ENCODE measurements around the gene ZMPSTE24. TPM values are rescaled to one million over a fixed set of nuclear protein-coding genes. Genes with fewer than 3 reads are reported as not detected.
A peak's percentile ranks its signal among the peaks of the same experiment; 100 is the strongest.
"Not testable (repeated sequence)": the region's sequence is repeated elsewhere in the genome, so short reads cannot be mapped to it uniquely, and the experiment has no call there.

ZMPSTE24 gene
- total RNA-seq (10 to 100 TPM; 24.5 to 36.9 (median 29.0) TPM), polyA plus RNA-seq (10 to 100 TPM; 19.0 to 44.4 TPM)
- long read RNA-seq, donor 1, transcript ZMPSTE24-201 (10 exons, 3,108 nt), result major isoform, 9 of 14 reads
- long read RNA-seq, donor 1, partial matches to known transcripts, result 2 of 14 reads
- long read RNA-seq, donor 1, other reads (novel, unspliced or antisense), result 3 of 14 reads
- long read RNA-seq, donor 2, transcript ZMPSTE24-201 (10 exons, 3,108 nt), result major isoform, 9 of 12 reads
- long read RNA-seq, donor 2, partial matches to known transcripts, result 0 of 12 reads
- long read RNA-seq, donor 2, other reads (novel, unspliced or antisense), result 0 of 12 reads
- long read RNA-seq, donor 3, transcript ZMPSTE24-201 (10 exons, 3,108 nt), result major isoform, 34 of 38 reads
- long read RNA-seq, donor 3, partial matches to known transcripts, result 3 of 38 reads
- long read RNA-seq, donor 3, other reads (novel, unspliced or antisense), result 1 of 38 reads

DNA sequence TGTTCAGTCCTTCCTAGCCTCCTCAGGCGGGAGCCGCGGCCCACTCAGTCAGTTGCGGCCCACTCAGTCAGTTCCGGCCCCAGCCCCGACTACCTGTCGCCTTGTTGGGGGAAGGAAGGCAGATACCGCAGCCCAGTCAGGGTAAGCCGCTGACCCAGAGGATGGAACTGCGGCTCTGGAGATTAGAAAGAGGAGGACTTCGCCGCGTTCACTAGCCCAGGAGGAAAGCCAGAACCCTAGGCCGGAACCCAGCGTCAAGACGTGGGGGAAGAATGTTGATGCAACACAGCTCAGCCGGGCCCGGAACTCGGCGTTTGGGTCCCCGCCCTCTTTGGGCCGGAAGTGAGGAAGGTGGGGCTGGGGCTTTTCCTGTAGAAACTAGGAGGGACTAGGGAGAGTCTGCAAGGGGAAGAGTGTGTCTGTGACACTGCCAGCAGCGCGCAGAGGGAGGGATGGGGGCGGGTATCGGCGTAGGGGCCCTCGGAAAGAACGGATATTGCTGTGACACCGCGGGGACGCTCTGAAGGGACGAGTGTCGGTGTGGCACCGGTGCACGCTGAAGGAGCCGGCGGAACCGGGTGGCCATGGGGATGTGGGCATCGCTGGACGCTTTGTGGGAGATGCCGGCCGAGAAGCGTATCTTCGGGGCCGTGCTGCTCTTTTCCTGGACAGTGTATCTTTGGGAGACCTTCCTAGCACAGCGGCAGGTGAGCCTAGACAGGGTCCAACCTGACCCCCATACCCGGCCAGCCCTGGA is at the start of gene ZMPSTE24:
TSS of gene ZMPSTE24 (plus strand) at position 549 of the 757 bp plus-strand sequence. CDS start at position 585, 36 bp downstream.
- peak; percentile 92 to 94 (median 93) for DNase-seq
- peak within 1 kb of the TSS; percentile 71 for H3K4me3 ChIP-seq
- peaks cover 3% of the 10 kb centered on the region for H3K4me1 ChIP-seq (ENCODE audit: insufficient read depth)
- no peaks in the 10 kb centered on the region for H3K27me3 ChIP-seq
- H3K9me3 ChIP-seq, result no peaks in the 10 kb centered on the region
- no peaks in the 10 kb centered on the region for H3K36me3 ChIP-seq
- peak within 1 kb of the TSS; percentile 87 to 95 for H3K27ac ChIP-seq
- intact Hi-C loops (cut with DNase I), result no loop called here
- peak; percentile 48 for TF ChIP-seq POLR2A (IDR thresholded peaks at IDR 0.05)
- no peak for TF ChIP-seq EP300 (IDR thresholded peaks at IDR 0.05)
- WGBS, 3 donors, result 0 to 1% (median 0%) methylated on average over 48 of the region's 48 CpGs

GRCh38 chr1:40210511-40211204 is 47.4 kb upstream of the ZMPSTE24 start:
- H3K27ac ChIP-seq, result no peak overlapping the region

DNA sequence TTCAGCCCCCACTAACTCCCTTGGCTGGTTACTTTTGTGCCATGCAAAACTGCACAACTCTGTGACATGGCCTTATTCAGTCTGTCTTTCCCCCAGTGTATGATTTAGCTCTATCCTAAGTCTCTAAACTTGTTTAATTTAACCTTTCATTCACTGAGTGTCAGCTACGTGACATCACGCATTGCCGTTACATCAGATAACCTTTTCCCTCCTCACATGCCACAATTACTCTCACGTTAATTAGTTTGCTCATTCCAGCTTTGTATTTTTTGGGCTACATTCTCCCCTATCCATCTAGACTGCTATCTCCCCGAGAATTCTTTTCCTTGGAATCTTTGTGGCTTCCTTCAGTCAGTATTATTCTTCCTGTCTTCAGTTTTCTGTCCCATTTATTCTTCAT is 39.7 kb upstream of the ZMPSTE24 start:
- Histone ChIP-seq H3K27me3 (no peaks in the 10 kb centered on the region), H3K4me1 (ENCODE audit: insufficient read depth) (no peaks in the 10 kb centered on the region), H3K36me3 (no peaks in the 10 kb centered on the region), H3K9me3 (no peaks in the 10 kb centered on the region), H3K4me3 (no peak overlapping the region), H3K27ac (no peak overlapping the region)
- 94 to 96% (median 94%) methylated on average over 5 of the region's 5 CpGs for WGBS, 3 donors
- intact Hi-C loops (cut with DNase I), result no loop called here
- no peak for DNase-seq
- TF ChIP-seq CTCF (IDR thresholded peaks at IDR 0.05) (no peak), POLR2A (IDR thresholded peaks at IDR 0.05) (no peak), EP300 (IDR thresholded peaks at IDR 0.05) (no peak)

More at GRCh38 chr1:40210511-40211204, 47.4 kb upstream of the ZMPSTE24 start:
- Histone ChIP-seq H3K4me3 (no peak overlapping the region), H3K4me1 (ENCODE audit: insufficient read depth) (no peaks in the 10 kb centered on the region), H3K36me3 (no peaks in the 10 kb centered on the region), H3K9me3 (no peaks in the 10 kb centered on the region), H3K27me3 (no peaks in the 10 kb centered on the region)
- intact Hi-C loops (cut with DNase I), result no loop called here
- 44 to 66% (median 55%) methylated on average over 3 of the region's 3 CpGs for WGBS, 3 donors
- TF ChIP-seq CTCF (IDR thresholded peaks at IDR 0.05), result no peak
- TF ChIP-seq EP300 (IDR thresholded peaks at IDR 0.05), result no peak
- TF ChIP-seq POLR2A (IDR thresholded peaks at IDR 0.05), result no peak
- no peak for DNase-seq

DNA sequence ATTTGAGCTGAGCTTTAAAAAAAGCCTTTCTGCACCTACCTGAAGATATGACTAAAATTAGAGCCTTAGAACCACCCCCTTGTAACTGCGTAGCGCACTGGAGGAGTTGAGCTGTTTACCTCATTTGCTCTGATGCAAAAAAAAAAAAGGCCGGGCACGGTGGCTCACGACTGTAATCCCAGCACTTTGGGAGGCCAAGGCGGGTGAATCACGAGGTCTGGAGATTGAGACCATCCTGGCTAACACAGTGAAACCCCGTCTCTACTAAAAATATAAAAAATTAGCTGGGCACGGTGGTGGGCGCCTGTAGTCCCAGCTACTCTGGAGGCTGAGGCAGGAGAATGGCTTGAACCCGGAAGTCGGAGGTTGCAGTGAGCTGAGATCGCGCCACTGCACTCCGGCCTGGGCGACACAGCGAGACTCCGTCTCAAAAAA is 36.5 kb upstream of the ZMPSTE24 start:
- H3K27ac ChIP-seq; DNase-seq; H3K36me3 ChIP-seq; H3K9me3 ChIP-seq; intact Hi-C loops (cut with DNase I); H3K4me3 ChIP-seq; H3K4me1 ChIP-seq (ENCODE audit: insufficient read depth); H3K27me3 ChIP-seq: not testable (repeated sequence)
- 94 to 96% (median 95%) methylated on average over 18 of the region's 18 CpGs for WGBS, 3 donors

All from ovary (tissue), 10 donors.